ENCODE results near the gene NDUFA8.
A peak's percentile ranks its signal among the peaks of the same experiment; 100 is the strongest.

Gene NDUFA8

GRCh38 chr9:122095010-122095767 is 64.4 kb downstream of the NDUFA8 start:
- DNase-seq = peak in 1 of 2 donors; percentile 21
